Muscle layer of colon (tissue), 2 donors: Measurements from ENCODE around the gene SYT5.
A peak's percentile ranks its signal among the peaks of the same experiment; 100 is the strongest.
"Not testable (repeated sequence)": the region's sequence is repeated elsewhere in the genome, so short reads cannot be mapped to it uniquely, and the experiment has no call there.

ENCODE experiments used
- H3K27ac ChIP-seq: one replicate; pipeline ENCODE4 v1.7.0; 2013; ENCODE audit warnings: low read depth, mild to moderate bottlenecking, low read length, moderate library complexity
- H3K27me3 ChIP-seq, 2 donors: one replicate each; pipeline ENCODE4 v1.7.0; 2013; ENCODE audit warnings: low read length in 2 of 2, mild to moderate bottlenecking in 2 of 2; ENCODE audit not compliant: insufficient read depth in 2 of 2, control insufficient read depth in 1 of 2
- H3K36me3 ChIP-seq: one replicate; pipeline ENCODE4 v1.7.0; 2013; ENCODE audit warnings: mild to moderate bottlenecking, low read length; ENCODE audit not compliant: insufficient read depth
- H3K4me1 ChIP-seq: one replicate; pipeline ENCODE4 v1.7.0; 2013; ENCODE audit warnings: mild to moderate bottlenecking, low read length; ENCODE audit not compliant: insufficient read depth
- H3K4me3 ChIP-seq, 2 donors: one replicate each; pipeline ENCODE4 v1.7.0; 2013; ENCODE audit warnings: low read length in 2 of 2, low read depth in 1 of 2, mild to moderate bottlenecking in 1 of 2, moderate library complexity in 1 of 2
- H3K9ac ChIP-seq: one replicate; pipeline ENCODE4 v1.7.0; 2013; ENCODE audit warnings: low read length
- H3K9me3 ChIP-seq: one replicate; pipeline ENCODE4 v1.7.0; 2013; ENCODE audit warnings: mild to moderate bottlenecking, low read length
- donor health status: abdominal sarcoma.
- donor health status: Adenocarcinoma of cecum.

The SYT5 gene

DNA sequence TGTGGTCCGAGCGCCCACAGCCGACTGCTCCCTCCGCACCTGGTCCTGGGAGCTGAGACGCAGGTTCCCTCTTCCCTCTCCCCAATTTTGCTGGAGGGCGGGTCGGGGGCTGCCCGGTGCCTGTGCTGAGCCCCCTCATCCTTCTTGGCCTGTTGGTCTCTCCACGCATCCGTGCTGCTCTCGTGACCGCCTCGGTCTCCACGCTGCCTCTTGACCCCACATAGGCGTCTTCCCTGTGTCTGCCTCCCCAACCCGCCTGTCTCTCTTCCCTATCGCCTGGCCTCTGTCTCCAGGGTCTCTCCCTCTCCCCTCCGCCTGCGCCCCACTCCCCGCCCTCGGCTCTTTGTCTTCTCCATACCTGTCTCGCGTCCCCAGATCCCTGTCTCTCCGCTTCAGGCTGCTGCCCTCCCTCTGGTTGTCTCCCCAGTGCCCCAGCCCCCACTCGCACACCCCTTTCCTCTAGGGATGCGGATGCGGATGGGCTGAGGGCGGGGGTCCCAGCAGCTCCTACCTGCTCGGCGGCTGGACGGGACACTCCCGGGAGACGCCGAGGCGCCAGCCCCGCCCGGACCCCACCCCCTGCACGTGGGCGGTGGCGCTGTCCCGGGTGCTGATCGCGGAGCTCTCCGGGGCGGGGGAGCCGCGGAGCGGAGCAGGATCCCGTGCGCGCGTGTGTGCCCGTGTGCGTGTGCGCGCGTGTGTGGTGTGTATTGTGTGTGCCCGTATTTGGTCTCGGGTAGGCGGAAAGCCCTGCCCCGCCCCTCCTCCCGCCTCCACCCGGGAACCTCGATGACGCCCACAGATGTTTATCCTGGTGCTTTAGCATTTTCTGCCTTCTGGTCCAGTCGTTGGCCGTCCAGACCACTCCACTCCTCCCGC, at the start of gene SYT5:
SYT5 (minus strand) TSS at position 684 of the 879 bp plus-strand sequence. CDS start 1,248 bp downstream, outside the sequence.
- peaks cover 61 to 72% of the 10 kb centered on the region in 2 donors for H3K27me3 ChIP-seq
- H3K4me3 ChIP-seq = no peak within 1 kb of the TSS
- H3K4me1 ChIP-seq = peaks cover 11% of the 10 kb centered on the region
- no peaks in the 10 kb centered on the region for H3K9me3 ChIP-seq
- no peaks in the 10 kb centered on the region for H3K36me3 ChIP-seq
- no peak within 1 kb of the TSS for H3K9ac ChIP-seq
- H3K27ac ChIP-seq = no peak within 1 kb of the TSS

DNA sequence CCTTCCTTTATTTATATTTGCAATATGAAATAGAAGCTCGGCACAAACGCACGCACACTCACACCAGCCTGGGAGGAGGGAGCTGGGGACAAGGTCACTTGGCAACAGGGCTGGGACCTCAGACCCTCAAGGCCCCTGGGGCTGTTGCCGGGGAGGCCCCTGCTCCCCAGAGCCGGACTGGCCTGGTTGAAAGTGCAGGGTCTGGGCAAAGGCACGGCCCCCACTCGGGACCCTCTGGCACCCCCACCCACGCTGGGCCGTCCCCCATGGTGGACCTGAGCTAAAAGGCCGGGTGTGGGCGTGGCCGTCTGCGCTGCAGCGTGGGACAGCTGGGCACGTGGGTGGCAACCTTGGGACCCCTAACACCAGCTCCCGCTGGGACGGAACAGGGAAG, 49.7 kb upstream of the SYT5 start:
- Histone ChIP-seq H3K27me3 (no peaks in the 10 kb centered on the region), H3K9ac (no peak overlapping the region), H3K27ac (no peak overlapping the region), H3K9me3 (no peaks in the 10 kb centered on the region), H3K36me3 (peaks cover 54% of the 10 kb centered on the region), H3K4me3 (no peak overlapping the region), H3K4me1 (peaks cover 12% of the 10 kb centered on the region)

GRCh38 chr19:55229145-55229788, 49.2 kb upstream of the SYT5 start:
- Histone ChIP-seq H3K9ac (no peak overlapping the region), H3K9me3 (no peaks in the 10 kb centered on the region), H3K27me3 (no peaks in the 10 kb centered on the region), H3K36me3 (peaks cover 50% of the 10 kb centered on the region), H3K27ac (no peak overlapping the region), H3K4me1 (peaks cover 12% of the 10 kb centered on the region), H3K4me3 (no peak overlapping the region)

DNA sequence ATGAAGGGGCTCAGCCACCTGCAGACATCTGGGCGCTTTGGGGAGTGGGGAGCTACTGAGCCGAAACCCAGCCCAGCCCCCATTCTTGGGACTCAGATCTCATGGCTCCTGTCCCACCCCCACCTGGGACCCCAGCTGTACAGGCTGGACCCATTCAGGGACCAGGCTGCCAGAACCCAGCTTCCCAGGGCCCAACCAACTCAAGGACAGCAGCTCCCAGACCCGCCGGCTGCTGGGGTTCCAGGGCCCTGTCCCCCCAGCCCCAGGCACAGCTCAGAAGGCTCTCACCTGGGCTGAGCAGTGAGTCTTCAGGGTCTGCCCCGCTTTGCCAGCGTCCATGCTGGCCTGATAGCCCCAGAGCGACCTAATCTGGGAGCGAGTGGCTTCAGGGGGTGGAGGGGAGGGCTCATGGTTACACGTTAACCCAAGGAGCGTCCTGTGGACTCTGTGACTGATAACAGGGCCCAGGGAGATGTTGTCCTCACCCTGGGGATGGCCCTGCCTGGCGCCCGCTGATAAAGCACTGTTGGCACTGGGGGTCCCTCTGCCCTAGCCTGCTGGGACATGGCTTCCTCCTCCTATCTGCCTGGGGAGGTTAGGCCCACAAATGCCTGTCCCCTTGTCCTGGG, 48.4 kb upstream of the SYT5 start, which contains the start of gene TMEM86B:
TMEM86B (minus strand) TSS at position 361 of the 629 bp plus-strand sequence; CDS start at position 339, 22 bp downstream.
- Histone ChIP-seq H3K9ac (no peak within 1 kb of the TSS), H3K27ac (peak within 1 kb of the TSS; percentile 61), H3K27me3 (no peaks in the 10 kb centered on the region), H3K4me3 (no peak within 1 kb of the TSS), H3K4me1 (peaks cover 12% of the 10 kb centered on the region), H3K36me3 (peaks cover 50% of the 10 kb centered on the region), H3K9me3 (no peaks in the 10 kb centered on the region)

DNA sequence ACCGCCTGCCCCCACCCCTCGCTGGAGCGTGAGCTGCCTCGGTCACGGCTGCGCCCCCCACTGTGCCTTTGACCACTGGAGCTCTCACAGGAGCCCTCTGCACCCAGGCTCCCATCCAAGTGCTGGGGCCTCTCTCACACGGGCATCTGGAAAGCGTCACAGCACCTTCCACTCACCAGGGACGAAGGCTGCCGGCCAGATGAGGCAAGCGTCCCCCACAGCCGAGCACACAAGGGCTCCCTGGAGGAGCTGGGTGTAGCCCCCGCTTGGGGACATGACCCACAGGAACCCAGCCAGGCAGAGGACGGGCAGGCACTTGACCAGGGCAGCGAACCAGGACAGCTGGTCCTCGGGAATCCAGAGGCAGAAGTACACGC, 47.9 kb upstream of the SYT5 start:
- Histone ChIP-seq H3K9me3 (no peaks in the 10 kb centered on the region), H3K27me3 (no peaks in the 10 kb centered on the region), H3K9ac (no peak overlapping the region), H3K4me1 (peaks cover 12% of the 10 kb centered on the region), H3K27ac (peak overlapping the region; percentile 61), H3K36me3 (peaks cover 46% of the 10 kb centered on the region), H3K4me3 (no peak overlapping the region)

DNA sequence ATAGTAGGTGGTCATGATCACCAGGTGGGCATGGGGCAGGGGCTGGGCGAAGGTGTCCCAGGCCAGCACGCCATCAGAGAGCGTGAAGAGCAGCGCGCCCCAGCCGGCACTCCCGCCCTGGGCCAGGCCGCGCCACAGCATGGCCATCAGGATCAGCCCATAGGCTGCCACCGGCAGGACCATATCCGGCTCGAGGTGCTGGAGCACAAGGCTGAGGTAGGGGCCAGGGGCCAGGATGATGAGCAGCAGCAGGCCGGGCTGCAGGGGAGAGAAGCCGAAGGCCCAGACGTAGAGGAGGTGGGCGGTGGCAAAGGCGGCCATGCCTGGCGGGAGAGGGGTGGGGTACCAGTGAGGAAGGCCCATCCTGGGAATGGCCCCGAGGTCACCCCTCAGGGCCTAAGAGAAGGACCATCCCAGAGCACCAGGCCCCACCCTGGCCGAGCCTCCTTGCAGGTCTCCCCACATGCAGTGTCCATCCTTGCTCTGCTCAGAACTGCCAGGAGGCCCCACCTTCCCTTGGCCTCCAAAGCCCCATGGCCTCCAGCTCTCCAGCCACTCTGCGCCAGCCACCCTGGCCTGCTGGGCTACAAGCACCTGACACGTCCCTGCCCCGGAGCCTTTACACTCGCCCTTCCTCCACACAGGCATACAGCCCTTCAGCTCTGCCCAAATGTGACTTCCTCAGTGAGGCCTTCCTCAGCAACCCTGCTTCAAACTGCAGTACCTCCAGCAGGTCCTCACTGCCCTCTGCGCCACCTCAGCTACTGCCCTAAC, 47.3 kb upstream of the SYT5 start:
- Histone ChIP-seq H3K27me3 (no peaks in the 10 kb centered on the region), H3K27ac (peak overlapping the region; percentile 61), H3K9me3 (no peaks in the 10 kb centered on the region), H3K4me3 (no peak overlapping the region), H3K4me1 (peaks cover 12% of the 10 kb centered on the region), H3K9ac (no peak overlapping the region), H3K36me3 (peaks cover 40% of the 10 kb centered on the region)

GRCh38 chr19:55226788-55227187, 46.7 kb upstream of the SYT5 start:
- no peaks in the 10 kb centered on the region for H3K9me3 ChIP-seq
- no peaks in the 10 kb centered on the region for H3K27me3 ChIP-seq
- H3K36me3 ChIP-seq = peaks cover 36% of the 10 kb centered on the region
- H3K27ac ChIP-seq = no peak overlapping the region
- no peak overlapping the region for H3K4me3 ChIP-seq
- H3K9ac ChIP-seq = no peak overlapping the region
- peaks cover 12% of the 10 kb centered on the region for H3K4me1 ChIP-seq

GRCh38 chr19:55226273-55226672, 46.2 kb upstream of the SYT5 start:
- Histone ChIP-seq H3K4me3 (no peak overlapping the region), H3K36me3 (peaks cover 30% of the 10 kb centered on the region)

DNA sequence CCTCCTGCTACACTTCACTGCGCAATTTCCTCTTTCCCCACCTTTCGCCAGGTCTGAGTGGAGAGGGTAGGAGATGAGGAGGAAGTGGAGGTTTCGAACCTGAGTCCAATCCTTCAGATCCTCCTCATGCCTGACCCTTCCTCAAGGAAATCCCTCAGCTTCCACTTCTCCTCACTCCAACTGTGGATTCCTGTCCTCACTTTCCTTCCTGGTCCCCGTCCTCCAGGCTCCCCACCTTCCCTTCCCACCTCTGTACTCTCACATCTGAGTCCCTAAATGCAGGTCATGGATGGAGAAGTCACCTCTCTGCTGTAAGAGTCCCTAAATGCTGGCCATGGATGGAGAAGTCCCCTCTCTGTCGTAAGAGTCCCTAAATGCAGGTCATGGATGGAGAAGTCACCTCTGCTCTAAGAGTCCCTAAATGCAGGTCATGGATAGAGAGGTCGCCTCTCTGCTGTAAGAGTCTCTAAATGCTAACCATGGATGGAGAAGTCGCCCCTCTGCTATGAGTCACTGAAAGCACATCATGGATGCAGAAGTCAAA, 45.4 kb upstream of the SYT5 start:
- no peak overlapping the region for H3K4me3 ChIP-seq
- no peak overlapping the region for H3K27ac ChIP-seq
- peaks cover 12% of the 10 kb centered on the region for H3K4me1 ChIP-seq
- peaks cover 25% of the 10 kb centered on the region for H3K36me3 ChIP-seq
- no peak overlapping the region for H3K9ac ChIP-seq
- H3K9me3 ChIP-seq = no peaks in the 10 kb centered on the region
- no peaks in the 10 kb centered on the region for H3K27me3 ChIP-seq

More at GRCh38 chr19:55226273-55226672, 46.2 kb upstream of the SYT5 start:
- Histone ChIP-seq H3K9ac (no peak overlapping the region), H3K9me3 (no peaks in the 10 kb centered on the region), H3K27ac (no peak overlapping the region), H3K27me3 (no peaks in the 10 kb centered on the region), H3K4me1 (peaks cover 12% of the 10 kb centered on the region)

- not testable (repeated sequence) for H3K9ac ChIP-seq
- peaks cover 25% of the 10 kb centered on the region for H3K36me3 ChIP-seq
Observed at GRCh38 chr19:55224679-55225414, 44.8 kb upstream of the SYT5 start.

More at GRCh38 chr19:55224679-55225414, 44.8 kb upstream of the SYT5 start:
- not testable (repeated sequence) for H3K9me3 ChIP-seq, H3K27me3 ChIP-seq, H3K4me3 ChIP-seq, H3K27ac ChIP-seq
- peaks cover 12% of the 10 kb centered on the region for H3K4me1 ChIP-seq
